GM18870 (cell line): ENCODE measurements around the gene RIMBP2.

Source experiments
- ATAC-seq: cut with Tn5 transposase; IDR thresholded peaks from one replicate; pipeline ENCODE4 v1.9.1; 2021; ENCODE audit warnings: moderate library complexity; ENCODE audit not compliant: unreplicated experiment

Gene RIMBP2

DNA sequence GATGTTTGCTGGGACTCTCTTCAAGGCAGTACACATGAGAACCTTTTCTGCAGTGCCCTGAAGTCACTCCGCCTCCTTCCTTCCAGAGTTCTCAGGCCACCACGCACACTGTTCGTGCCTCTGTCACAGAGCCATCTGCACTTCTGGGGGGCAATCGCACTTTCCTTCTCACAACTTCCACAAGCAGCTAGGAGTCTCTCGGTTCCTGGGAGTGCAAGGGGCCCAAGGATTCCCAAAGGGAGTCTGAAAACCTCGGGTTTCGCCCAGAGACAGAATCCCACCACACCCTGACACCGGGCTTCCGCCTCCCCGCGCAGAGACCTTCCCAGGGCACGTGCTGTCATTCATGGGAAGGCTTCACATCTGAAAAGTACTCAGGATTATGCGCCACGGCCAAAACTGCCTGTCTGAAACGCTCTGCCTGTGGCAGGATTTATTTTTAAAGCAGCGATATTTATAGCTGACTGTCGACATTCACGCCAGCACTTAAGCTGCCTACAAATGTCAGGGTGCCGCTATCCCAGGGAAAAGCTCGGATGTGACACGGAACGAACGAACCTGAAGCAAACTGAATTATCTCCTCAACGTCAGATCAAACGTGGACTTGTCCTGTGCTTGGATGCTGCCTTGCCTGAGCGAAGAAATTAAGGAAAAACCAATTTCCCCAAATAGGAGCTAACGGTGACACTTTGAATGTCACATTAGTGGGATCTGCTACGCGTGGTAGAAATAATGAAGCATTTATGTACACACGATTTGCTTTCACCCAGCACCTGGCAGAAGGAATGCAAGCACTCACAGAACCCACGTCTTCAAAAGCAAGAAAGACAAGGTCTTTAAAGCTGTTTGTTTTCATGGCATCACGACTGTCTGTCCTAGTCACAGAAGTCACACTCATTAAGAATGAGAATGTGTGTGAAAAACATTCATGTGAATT is 224.4 kb downstream of the RIMBP2 start:
- ATAC-seq: no peak

GRCh38 chr12:130490674-130491073 is 225.4 kb downstream of the RIMBP2 start:
- ATAC-seq: no peak

DNA sequence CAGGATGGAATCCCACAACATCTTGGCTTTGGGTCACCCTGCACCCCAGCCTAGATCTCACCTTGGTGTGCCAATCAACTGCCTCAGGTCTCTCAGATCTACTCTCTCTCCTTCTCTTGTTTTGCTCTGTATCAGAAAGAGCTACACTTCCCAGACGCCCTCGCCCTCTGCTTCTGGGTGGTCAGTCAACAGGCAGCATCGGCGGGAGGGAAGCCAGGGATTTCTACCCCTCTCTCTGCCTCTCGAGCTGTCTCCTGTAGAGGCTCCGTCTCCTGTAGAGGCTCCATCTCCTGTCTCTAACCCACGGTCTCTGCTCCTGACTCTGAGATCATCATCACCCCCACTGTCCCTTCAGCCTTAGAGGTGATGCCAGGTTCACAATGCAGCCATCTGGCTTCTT is 226.8 kb downstream of the RIMBP2 start:
- no peak for ATAC-seq

- ATAC-seq: no peak
These were observed 227.8 kb downstream of the RIMBP2 start for GRCh38 chr12:130488358-130488710.

DNA sequence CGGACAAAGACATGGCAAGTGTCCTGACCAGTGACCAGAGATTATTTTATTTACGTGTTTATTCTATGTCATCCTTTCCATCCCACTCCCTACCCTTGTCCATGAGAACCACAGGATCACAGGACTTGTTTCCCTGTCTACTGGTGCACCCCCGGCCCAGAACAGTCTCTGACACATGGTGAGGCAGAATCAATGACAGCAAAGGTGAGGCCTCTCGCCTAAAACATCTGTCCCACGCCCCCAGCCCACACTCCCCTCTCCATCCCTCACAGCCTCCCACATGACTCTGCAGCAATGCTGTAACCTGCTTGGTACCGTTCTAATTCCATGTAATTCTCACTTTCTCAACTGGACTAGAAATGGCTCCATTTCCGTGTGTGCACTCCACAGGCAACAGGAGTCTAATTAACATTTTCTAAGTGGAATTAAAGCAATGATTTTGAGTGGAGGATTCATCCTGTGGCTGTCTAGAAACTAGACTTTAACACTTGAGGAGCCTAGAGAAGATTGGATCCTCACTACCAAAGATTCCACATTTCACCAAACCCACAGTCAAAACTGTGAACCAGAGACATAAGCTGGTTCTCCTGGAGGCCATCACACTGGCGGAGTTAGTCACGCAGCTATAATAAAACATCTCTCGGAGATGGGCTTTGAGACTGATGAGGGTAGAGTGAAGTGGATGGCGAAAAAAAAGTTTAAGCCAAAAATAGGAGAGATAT is 228.3 kb downstream of the RIMBP2 start:
- no peak for ATAC-seq

DNA sequence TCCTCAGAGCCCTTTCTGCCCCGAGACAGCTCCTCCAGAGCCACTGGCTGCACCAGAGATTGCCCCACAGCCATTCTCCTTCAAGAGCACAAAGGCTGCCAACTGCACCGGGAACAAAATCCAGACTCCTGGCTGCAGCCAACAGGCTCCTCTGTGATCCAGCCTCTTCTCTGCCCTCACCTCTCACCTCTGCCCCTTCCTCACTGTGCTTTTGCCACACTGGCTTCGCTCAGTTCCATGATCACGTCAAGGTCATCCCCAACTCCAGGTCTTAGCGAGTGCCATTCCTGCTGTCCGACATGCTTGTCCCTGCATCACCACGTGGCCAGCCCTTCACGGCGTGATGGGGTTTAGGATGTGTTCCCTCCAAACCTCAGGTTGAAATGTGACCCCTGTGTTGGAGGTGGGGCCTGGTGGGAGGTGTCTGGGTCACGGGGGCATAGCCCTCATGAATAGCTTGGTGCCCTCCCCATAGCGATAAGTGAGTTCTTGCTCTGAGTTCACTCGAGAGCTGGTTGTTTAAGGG is 229.1 kb downstream of the RIMBP2 start:
- ATAC-seq: no peak

DNA sequence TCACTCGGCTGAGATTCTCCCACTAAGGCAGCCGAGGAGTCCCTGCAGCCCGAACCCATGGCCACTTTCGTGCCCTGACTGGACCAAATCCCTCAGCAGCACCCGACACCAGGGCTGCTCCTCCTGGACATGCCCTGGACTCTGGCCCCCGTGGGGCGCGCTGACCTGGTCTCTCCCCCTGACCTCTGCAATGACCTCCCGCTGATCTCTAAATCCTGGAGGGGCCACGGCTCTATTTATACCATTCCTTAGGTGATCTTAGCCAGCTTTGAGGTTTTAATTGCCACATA is 230.0 kb downstream of the RIMBP2 start:
- no peak for ATAC-seq

DNA sequence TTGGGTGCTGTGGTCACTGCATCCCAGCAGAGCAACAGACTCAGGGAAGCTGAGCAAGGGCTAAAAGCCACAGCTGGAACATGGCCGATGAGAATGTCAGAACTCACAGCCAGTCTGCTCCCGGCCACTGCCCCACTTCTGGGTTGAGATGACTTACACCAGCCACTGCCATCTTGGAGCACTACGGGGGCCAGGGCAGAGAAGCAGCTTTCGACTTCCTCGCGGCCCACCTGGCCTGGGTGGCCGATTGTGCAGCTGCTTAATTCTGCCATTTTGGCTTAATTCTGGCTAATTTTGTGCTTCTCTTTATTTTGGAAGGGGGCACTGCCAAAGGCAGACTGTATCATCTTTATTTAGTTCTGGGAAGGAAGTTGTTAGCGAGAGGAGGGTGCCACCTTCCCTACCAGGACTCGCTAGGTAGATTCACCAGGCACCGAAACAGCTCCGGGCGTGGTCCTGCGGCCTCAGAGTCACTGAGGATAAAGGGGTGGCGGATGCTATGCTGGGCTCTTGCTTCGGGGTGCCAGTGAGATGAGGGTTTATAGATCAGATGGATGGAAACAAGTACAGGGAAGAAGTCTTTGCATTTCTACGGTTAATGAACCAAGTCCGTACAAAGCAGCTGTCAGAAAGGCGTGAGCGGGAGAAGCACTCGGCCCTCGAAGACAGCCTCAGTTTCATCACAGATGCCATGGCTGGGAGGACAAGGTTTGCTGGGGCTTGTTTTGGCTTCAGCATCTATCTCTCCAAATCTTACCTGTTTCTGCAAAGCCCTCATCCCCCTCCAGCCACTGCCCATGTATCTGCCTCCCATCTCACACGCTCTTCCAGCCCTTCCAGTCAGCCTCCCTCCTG is 230.6 kb downstream of the RIMBP2 start:
- no peak for ATAC-seq

DNA sequence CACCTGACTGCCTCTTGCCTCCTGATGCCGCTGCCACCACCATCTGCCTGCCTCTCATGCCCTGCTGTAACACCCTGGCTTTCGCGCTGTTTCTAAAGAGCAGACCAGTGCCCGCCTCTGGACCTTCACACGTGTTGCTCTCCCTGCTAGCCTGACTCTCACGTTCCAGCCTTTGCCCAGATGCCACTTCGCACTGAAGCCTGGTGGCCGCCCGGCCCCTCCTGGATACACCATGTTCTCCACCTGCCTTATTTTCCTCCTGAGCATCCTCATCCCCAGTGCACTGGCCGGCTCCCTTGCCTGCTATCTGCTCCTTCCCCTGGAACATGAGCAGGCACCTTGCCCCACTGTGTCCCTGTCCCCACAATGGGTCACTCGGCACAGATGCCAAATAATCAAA is 231.9 kb downstream of the RIMBP2 start:
- ATAC-seq: no peak

- ATAC-seq: no peak
These were observed 232.4 kb downstream of the RIMBP2 start for GRCh38 chr12:130483616-130484180.

DNA sequence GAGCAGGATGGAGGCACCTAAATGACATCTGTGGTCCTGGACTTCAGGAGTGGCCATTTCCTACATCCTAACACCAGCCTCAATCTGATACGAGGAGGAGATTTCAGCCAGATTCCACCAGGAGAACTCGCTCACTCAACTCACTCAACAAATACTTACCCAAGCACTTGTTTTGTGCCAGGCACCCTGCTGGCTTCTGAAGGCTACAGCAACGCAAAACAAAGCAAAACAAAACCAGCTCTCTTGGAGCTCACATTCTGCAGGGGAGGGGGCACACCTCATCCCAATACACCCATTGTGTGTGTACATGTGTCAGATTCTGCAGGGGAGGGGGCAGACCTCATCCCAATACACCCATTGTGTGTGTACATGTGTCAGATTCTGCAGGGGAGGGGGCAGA is 233.7 kb downstream of the RIMBP2 start:
- ATAC-seq: no peak

DNA sequence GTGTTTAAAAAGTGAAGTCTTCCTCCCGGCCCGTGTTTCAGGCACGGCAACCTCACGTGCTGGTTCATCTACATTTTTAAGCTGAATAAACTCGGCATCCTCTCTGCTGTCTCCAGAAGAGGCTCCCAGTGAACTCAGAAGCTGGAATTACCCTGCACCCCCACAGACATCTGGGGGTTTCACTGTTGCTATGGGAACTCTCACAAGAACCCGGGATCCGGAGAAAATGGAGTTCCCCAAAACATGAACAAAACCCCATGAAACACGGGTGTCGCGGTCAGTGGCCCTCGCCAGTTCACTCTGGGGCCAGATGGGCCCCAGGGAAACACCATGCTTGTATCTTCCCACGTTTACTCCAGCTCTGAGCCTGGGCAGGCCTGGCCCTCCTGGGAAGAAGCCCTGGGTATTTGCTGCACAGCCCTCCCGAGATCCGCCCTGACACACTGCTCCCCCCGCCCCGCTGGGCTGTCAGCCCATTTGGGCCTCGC is 234.7 kb downstream of the RIMBP2 start:
- ATAC-seq: no peak

GRCh38 chr12:130480887-130481286 is 235.2 kb downstream of the RIMBP2 start:
- no peak for ATAC-seq

DNA sequence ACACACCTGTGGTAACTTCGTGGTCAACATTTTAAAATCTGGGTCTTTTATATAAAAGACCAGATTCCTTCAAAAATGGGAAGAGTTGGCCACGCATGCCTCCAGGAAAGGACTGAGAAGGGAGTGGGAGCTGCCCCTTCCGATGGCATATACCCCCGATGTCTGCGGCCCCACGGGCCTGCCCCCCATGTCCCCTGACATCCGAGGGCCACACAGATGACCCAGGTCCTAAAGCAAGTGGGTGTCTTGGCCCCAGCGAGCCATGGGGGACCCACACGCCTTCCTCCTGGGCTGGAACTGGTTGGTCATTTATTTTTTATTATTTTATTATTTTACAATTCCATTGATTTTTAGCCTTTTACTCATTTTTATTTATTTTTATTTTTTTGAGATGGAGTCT is 235.9 kb downstream of the RIMBP2 start:
- no peak for ATAC-seq

GRCh38 chr12:130479401-130480125 is 236.5 kb downstream of the RIMBP2 start:
- no peak for ATAC-seq

DNA sequence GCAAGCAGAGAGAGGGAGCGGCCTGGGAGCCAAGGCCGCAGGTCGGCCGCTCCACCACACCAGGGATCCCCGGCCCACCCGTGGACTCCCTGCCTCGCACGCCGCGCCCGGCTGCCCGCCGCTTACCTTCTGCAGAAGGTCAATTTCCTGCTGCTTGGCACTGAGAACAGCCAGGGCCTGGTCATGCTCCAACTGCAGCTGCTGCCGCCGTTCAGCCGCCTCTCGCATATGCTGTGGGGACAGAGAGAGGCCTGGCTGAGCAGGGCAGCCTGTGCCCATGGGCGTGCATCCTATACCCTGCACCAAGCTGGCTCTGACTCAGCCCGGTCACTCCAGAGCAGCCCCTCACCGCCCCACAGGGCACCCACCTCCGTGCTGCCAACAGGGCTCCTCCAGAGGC is 237.3 kb downstream of the RIMBP2 start:
- no peak for ATAC-seq

DNA sequence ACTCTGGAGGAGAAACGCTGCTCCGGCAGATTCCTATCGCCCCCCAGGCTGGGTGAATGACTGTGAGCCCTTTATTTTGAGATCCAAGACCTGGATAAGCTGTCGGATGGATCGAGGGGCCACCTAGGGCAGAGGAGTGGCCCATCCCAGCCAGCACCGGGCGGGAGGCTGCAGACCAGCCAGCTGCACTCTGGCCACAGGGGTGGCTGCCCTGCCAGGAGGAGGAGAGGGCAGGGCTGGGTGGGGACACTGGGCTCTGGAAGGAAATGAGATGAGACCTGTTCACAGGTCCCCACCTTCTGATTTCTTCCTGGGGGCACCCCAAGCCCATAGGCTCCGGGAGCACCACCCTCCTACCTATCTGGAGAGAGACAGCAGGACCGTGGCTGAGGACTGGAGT is 238.4 kb downstream of the RIMBP2 start:
- ATAC-seq: no peak

GRCh38 chr12:130477266-130477665 is 238.8 kb downstream of the RIMBP2 start:
- ATAC-seq: no peak

- no peak for ATAC-seq
These were observed 239.5 kb downstream of the RIMBP2 start for GRCh38 chr12:130476451-130477135.
